Endothelial cell of umbilical vein (primary cell): ENCODE results near the gene CNKSR3. TPM values are rescaled to one million over a fixed set of nuclear protein-coding genes. Genes with fewer than 3 reads are reported as not detected.

Experiments
- BruUV-seq: library from RNA; stranded (reverse); fragments of 400-500 nt; replicated peaks from 2 replicates; lab custom pipeline; 2021; lab: Mats Ljungman, UMichigan
- CTCF ChIA-PET: fragments of 300-600, 350-600 bp; sonication (Branson Sonifier 250); formaldehyde crosslinking; loops from one replicate; lab custom pipeline; 2021; ENCODE audit warnings: antibody characterized with exemption, inconsistent platforms; lab: Charles Lee
- POLR2A ChIA-PET: fragments of 300-600, 350-600 bp; sonication (Branson Sonifier 250); formaldehyde crosslinking; loops from one replicate; lab custom pipeline; 2021; ENCODE audit warnings: antibody characterized with exemption, inconsistent platforms; lab: Charles Lee
- DNase-seq: peaks from one replicate; pipeline ENCODE4 v3.0.0-alpha.2; 2011; ENCODE audit warnings: low read depth, low spot score
- FAIRE-seq: peaks from 2 replicates; lab custom pipeline; 2011; peaks lifted over from hg19 to GRCh38; lab: Jason Lieb, UNC
- H2AFZ ChIP-seq: 2 replicates; pipeline ENCODE4 v1.6.0; 2012; ENCODE audit warnings: low read depth, low read length, control low read depth, inconsistent platforms
- H3K27ac ChIP-seq: 2 replicates; pipeline ENCODE4 v1.5.1; 2011; ENCODE audit warnings: low read depth, mild to moderate bottlenecking, control low read depth, low read length, moderate library complexity; ENCODE audit not compliant: insufficient read depth
- H3K27me3 ChIP-seq, 2 experiments: 2 replicates each; pipeline versions ENCODE4 v1.6.0 to v1.6.1; 2011; ENCODE audit warnings: low read length in 2 of 2, mixed read lengths in 1 of 2; ENCODE audit not compliant: control insufficient read depth in 2 of 2, insufficient read depth in 2 of 2
- H3K36me3 ChIP-seq, 2 experiments: 2 replicates in 1 of 2; 3 replicates in 1 of 2; pipeline ENCODE4 v1.5.1; 2011; ENCODE audit warnings: low read length in 2 of 2, mild to moderate bottlenecking in 1 of 2, moderate library complexity in 1 of 2; ENCODE audit not compliant: control insufficient read depth in 2 of 2, insufficient read depth in 2 of 2; ENCODE audit errors: extremely low read depth in 1 of 2
- H3K4me1 ChIP-seq: 3 replicates; pipeline ENCODE4 v1.5.1; 2011; ENCODE audit warnings: mild to moderate bottlenecking, low read length; ENCODE audit not compliant: control insufficient read depth, insufficient read depth; ENCODE audit errors: extremely low read depth
- H3K4me2 ChIP-seq: 2 replicates; pipeline ENCODE4 v1.6.1; 2011; ENCODE audit warnings: low read length, control low read depth, mixed read lengths; ENCODE audit not compliant: insufficient read depth
- H3K4me3 ChIP-seq, 3 experiments: fragments of 200-600 bp in 1 of 3; sonication (generic), shearing (Covaris generic) in 1 of 3; replicated peaks in 1 of 3; 2 replicates each; pipeline ENCODE4 v1.5.1; 2011 to 2016; ENCODE audit warnings: control low read depth in 3 of 3, low read length in 3 of 3, mild to moderate bottlenecking in 2 of 3, inconsistent platforms in 1 of 3, low read depth in 1 of 3, moderate library complexity in 1 of 3; ENCODE audit not compliant: insufficient read depth in 1 of 3
- H3K79me2 ChIP-seq: 2 replicates; pipeline ENCODE4 v1.6.0; 2012; ENCODE audit warnings: low read length, inconsistent platforms; ENCODE audit not compliant: control insufficient read depth, insufficient read depth
- H3K9ac ChIP-seq: replicated peaks from 2 replicates; pipeline ENCODE3; 2011; ENCODE audit warnings: low read length, control low read depth; ENCODE audit not compliant: insufficient read depth; ENCODE audit errors: extremely low read depth
- H3K9me1 ChIP-seq: replicated peaks from 3 replicates; pipeline ENCODE4 v1.6.0; 2011; ENCODE audit warnings: mild to moderate bottlenecking, low read length; ENCODE audit not compliant: control insufficient read depth, insufficient read depth; ENCODE audit errors: extremely low read depth
- H3K9me3 ChIP-seq: replicated peaks from 2 replicates; pipeline ENCODE4 v1.5.1; 2012; ENCODE audit warnings: low read length, inconsistent platforms; ENCODE audit not compliant: control insufficient read depth, insufficient read depth
- H4K20me1 ChIP-seq: replicated peaks from 2 replicates; pipeline ENCODE3; 2011; ENCODE audit warnings: mild to moderate bottlenecking, low read length; ENCODE audit not compliant: control insufficient read depth, insufficient read depth; ENCODE audit errors: extremely low read depth
- EZH2 ChIP-seq: IDR thresholded peaks from 2 replicates; pipeline ENCODE4 v1.6.1; 2012; ENCODE audit warnings: borderline replicate concordance, low read depth, mild to moderate bottlenecking, moderate library complexity, low read length, inconsistent platforms; ENCODE audit not compliant: severe bottlenecking
- FOS ChIP-seq: IDR thresholded peaks from 2 replicates; pipeline ENCODE4 v1.6.1; 2011; ENCODE audit warnings: mild to moderate bottlenecking, low read length, moderate library complexity, borderline replicate concordance; ENCODE audit not compliant: insufficient read depth
- GATA2 ChIP-seq: IDR thresholded peaks from 2 replicates; pipeline ENCODE4 v1.7.0; 2011; ENCODE audit warnings: low read depth, mild to moderate bottlenecking, moderate library complexity, mixed read lengths, low read length; ENCODE audit not compliant: insufficient read length, insufficient read depth
- JUN ChIP-seq: IDR thresholded peaks from 2 replicates; pipeline ENCODE4 v1.6.1; 2011; ENCODE audit warnings: borderline replicate concordance, low read depth; ENCODE audit not compliant: insufficient read length, insufficient read depth
- MAX ChIP-seq: IDR thresholded peaks from 2 replicates; pipeline ENCODE4 v1.6.1; 2011; ENCODE audit not compliant: insufficient read depth, insufficient read length
- MYC ChIP-seq: IDR thresholded peaks from one replicate; pipeline ENCODE4 v1.6.1; 2011; ENCODE audit warnings: mild to moderate bottlenecking, low read depth, low read length
- POLR2A ChIP-seq: IDR thresholded peaks from 2 replicates; pipeline ENCODE4 v1.6.1; 2012; ENCODE audit warnings: low read depth, mild to moderate bottlenecking, control low read depth, low read length
- POLR2AphosphoS5 ChIP-seq: IDR thresholded peaks from 2 replicates; pipeline ENCODE4 v1.6.1; 2012; ENCODE audit warnings: low read depth, mild to moderate bottlenecking, control low read depth, low read length, moderate library complexity; ENCODE audit not compliant: insufficient read depth
- dilution Hi-C: fragments of 300-500 bp; cut with MboI; formaldehyde crosslinking; loops from one replicate; pipeline ENCODE4 v1.15.0; 2019; ENCODE audit warnings: low sequenced_read_pairs; ENCODE audit not compliant: extremely low pct_ligation_motif_present
- intact Hi-C: fragments of 100-400 bp; cut with micrococcal nuclease; formaldehyde crosslinking; loops from one replicate; pipeline ENCODE4 v1.10.0; 2022
- polyA plus RNA-seq, 4 experiments: library from polyadenylated mRNA; depleted of rRNA in 3 of 4; stranded (reverse) in 3 of 4; unstranded in 1 of 4; fragments of >200 nt; gene quantifications; 2 replicates each; pipeline versions ENCODE4 v1.2.1 to v1.2.3, GENCODE V29; 2011 to 2012; ENCODE audit warnings: missing spikeins in 1 of 4
- total RNA-seq: library from RNA; stranded (reverse); gene quantifications from 2 replicates; pipeline ENCODE4 v1.2.3, GENCODE V29; 2021
- TF ChIP-seq, protein P1 (sequence below), 2 donors: IDR thresholded peaks; 1 replicate in 1 of 2; 2 replicates in 1 of 2; pipeline ENCODE4 v1.5.1; 2011; ENCODE audit warnings: low read length in 2 of 2, mild to moderate bottlenecking in 2 of 2, moderate library complexity in 2 of 2, control low read depth in 1 of 2, inconsistent platforms in 1 of 2, low read depth in 1 of 2; ENCODE audit not compliant: insufficient read depth in 1 of 2; ENCODE audit errors: extremely low read depth in 1 of 2

The CNKSR3 gene
- total and polyA plus RNA-seq, 2 donors (not counting 3 experiments of a cell fraction or from before 2014, with no cell fraction given) = 2.3 to 15.6 TPM

- no peak for FAIRE-seq
- ChIA-PET CTCF (interaction anchor here (1.0 kb wide), 1 partner anchor 220 kb away, joined by 3 read pairs; no protein-coding TSS in a partner anchor), POLR2A (no interaction called here)
- intact Hi-C loops (loop anchor here (2.0 kb wide), 1 partner anchor 67 kb away; no protein-coding TSS in a partner anchor), dilution Hi-C loops (no loop called here)
- Histone ChIP-seq H3K4me1 (no peaks in the 10 kb centered on the region), H3K9me3 (no peaks in the 10 kb centered on the region), H3K27me3 (no peaks in the 10 kb centered on the region), H3K4me3 (no peak overlapping the region), H3K79me2 (no peaks in the 10 kb centered on the region), H3K9me1 (no peaks in the 10 kb centered on the region), H3K27ac (no peak overlapping the region), H3K4me2 (no peak overlapping the region), H3K36me3 (no peaks in the 10 kb centered on the region), H4K20me1 (peaks cover 2% of the 10 kb centered on the region), H2AFZ (no peak overlapping the region), H3K9ac (no peak overlapping the region)
- no peak for DNase-seq
- TF ChIP-seq GATA2 (no peak), POLR2A (no peak)
- no TSS peak for BruUV-seq
Observed at GRCh38 chr6:154441995-154442310, 68.5 kb downstream of the CNKSR3 start.

- Histone ChIP-seq H3K4me1 (no peaks in the 10 kb centered on the region), H3K4me3 (no peak overlapping the region), H2AFZ (no peak overlapping the region), H3K9ac (no peak overlapping the region), H3K4me2 (no peak overlapping the region), H3K36me3 (no peaks in the 10 kb centered on the region), H4K20me1 (no peaks in the 10 kb centered on the region), H3K9me1 (no peaks in the 10 kb centered on the region), H3K27me3 (no peaks in the 10 kb centered on the region), H3K79me2 (no peaks in the 10 kb centered on the region), H3K9me3 (no peaks in the 10 kb centered on the region), H3K27ac (no peak overlapping the region)
- DNase-seq = no peak
- POLR2A ChIA-PET = no interaction called here
- BruUV-seq = no TSS peak
- intact Hi-C loops = loop anchor here (2.0 kb wide), 1 partner anchor 68 kb away; no protein-coding TSS in a partner anchor
- TF ChIP-seq EZH2 (no peak), JUN (no peak), MYC (no peak), POLR2A (no peak), POLR2AphosphoS5 (no peak), FOS (no peak), MAX (no peak), GATA2 (no peak)
- TF ChIP-seq, protein P1, sequence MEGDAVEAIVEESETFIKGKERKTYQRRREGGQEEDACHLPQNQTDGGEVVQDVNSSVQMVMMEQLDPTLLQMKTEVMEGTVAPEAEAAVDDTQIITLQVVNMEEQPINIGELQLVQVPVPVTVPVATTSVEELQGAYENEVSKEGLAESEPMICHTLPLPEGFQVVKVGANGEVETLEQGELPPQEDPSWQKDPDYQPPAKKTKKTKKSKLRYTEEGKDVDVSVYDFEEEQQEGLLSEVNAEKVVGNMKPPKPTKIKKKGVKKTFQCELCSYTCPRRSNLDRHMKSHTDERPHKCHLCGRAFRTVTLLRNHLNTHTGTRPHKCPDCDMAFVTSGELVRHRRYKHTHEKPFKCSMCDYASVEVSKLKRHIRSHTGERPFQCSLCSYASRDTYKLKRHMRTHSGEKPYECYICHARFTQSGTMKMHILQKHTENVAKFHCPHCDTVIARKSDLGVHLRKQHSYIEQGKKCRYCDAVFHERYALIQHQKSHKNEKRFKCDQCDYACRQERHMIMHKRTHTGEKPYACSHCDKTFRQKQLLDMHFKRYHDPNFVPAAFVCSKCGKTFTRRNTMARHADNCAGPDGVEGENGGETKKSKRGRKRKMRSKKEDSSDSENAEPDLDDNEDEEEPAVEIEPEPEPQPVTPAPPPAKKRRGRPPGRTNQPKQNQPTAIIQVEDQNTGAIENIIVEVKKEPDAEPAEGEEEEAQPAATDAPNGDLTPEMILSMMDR (IDR thresholded peaks at IDR 0.05; ENCODE audit: extremely low read depth in 1 of 2, insufficient read depth in 1 of 2, low read depth in 1 of 2, low read length in 2 of 2) = no peak
- CTCF ChIA-PET = interaction anchor here (0.8 kb wide), 1 partner anchor 60 kb away, joined by 3 read pairs; no protein-coding TSS in a partner anchor
- dilution Hi-C loops = no loop called here
- no peak for FAIRE-seq
Observed at GRCh38 chr6:154440422-154441043, 70.0 kb downstream of the CNKSR3 start.
